Activated T-cell treated with anti-CD3 and anti-CD28 coated beads for 4 hours (primary cell): ENCODE results near the gene TAF1C.
A peak's percentile ranks its signal among the peaks of the same experiment; 100 is the strongest.

ENCODE experiments used
- DNase-seq: peaks from one replicate; pipeline ENCODE4 v3.0.0-alpha.2; 2020

Gene TAF1C

GRCh38 chr16:84182680-84183571 lies 3.9 kb downstream of the TAF1C start:
- no peak for DNase-seq

GRCh38 chr16:84182104-84182503 lies 4.8 kb downstream of the TAF1C start:
- DNase-seq = no peak

GRCh38 chr16:84181144-84181915 lies 5.5 kb downstream of the TAF1C start:
- no peak for DNase-seq

- DNase-seq = no peak
Observed at GRCh38 chr16:84180519-84181140, 6.2 kb downstream of the TAF1C start.

GRCh38 chr16:84179612-84180320 lies 7.1 kb downstream of the TAF1C start:
- no peak for DNase-seq

- DNase-seq = no peak
Observed at GRCh38 chr16:84178892-84179611, 7.8 kb downstream of the TAF1C start.

GRCh38 chr16:84178146-84178765 lies 8.6 kb downstream of the TAF1C start:
- no peak for DNase-seq

GRCh38 chr16:84177741-84178073 lies 9.2 kb downstream of the TAF1C start:
- no peak for DNase-seq

GRCh38 chr16:84176192-84177053 lies 10.4 kb downstream of the TAF1C start:
- DNase-seq = no peak

GRCh38 chr16:84175350-84176081 lies 11.3 kb downstream of the TAF1C start:
- peak; percentile 60 for DNase-seq

- no peak for DNase-seq
Observed at GRCh38 chr16:84174396-84174795, 12.5 kb downstream of the TAF1C start.

- no peak for DNase-seq
Observed at GRCh38 chr16:84169765-84170310, 17.0 kb downstream of the TAF1C start.

- DNase-seq = no peak
Observed at GRCh38 chr16:84166796-84167695, 19.8 kb downstream of the TAF1C start.

- no peak for DNase-seq
Observed at GRCh38 chr16:84165746-84166145, 21.1 kb downstream of the TAF1C start.

- DNase-seq = no peak
Observed at GRCh38 chr16:84161801-84162200, 25.1 kb downstream of the TAF1C start.

GRCh38 chr16:84161037-84161436 lies 25.8 kb downstream of the TAF1C start:
- no peak for DNase-seq

- DNase-seq = no peak
Observed at GRCh38 chr16:84159800-84160199, 27.1 kb downstream of the TAF1C start.

GRCh38 chr16:84159007-84159406 lies 27.9 kb downstream of the TAF1C start:
- no peak for DNase-seq

GRCh38 chr16:84156342-84156784 lies 30.5 kb downstream of the TAF1C start:
- DNase-seq = no peak
